Panc1 (cell line): ENCODE data around the gene SGMS2. TPM values are rescaled to one million over a fixed set of nuclear protein-coding genes. Genes with fewer than 3 reads are reported as not detected.

ENCODE experiments used
- ATAC-seq: fragments of 200-7000 bp; cut with Tn5 transposase; 2 replicates; pipeline ENCODE4 v1.9.1; 2020; ENCODE audit warnings: mild to moderate bottlenecking, moderate library complexity
- BruUV-seq: library from RNA; stranded (reverse); fragments of 400-500 nt; replicated peaks from 2 replicates; lab custom pipeline; 2021; lab: Mats Ljungman, UMichigan
- CTCF ChIA-PET: fragments of 300-600 bp; sonication (Branson Sonifier 250); formaldehyde crosslinking; loops from one replicate; lab custom pipeline; 2022; ENCODE audit warnings: antibody characterized with exemption; lab: Charles Lee
- POLR2A ChIA-PET: fragments of 300-600 bp; sonication (Branson Sonifier 250); formaldehyde crosslinking; loops from one replicate; lab custom pipeline; 2022; ENCODE audit warnings: antibody characterized with exemption; lab: Charles Lee
- DNase-seq: peaks from one replicate; pipeline ENCODE4 v3.0.0-alpha.2; 2010; ENCODE audit warnings: low read depth, low spot score
- H3K27ac ChIP-seq: 2 replicates; pipeline ENCODE4 v1.5.1; 2011; ENCODE audit warnings: mild to moderate bottlenecking, low read length, inconsistent platforms
- H3K27me3 ChIP-seq: fragments of 200-500 bp; sonication (Bioruptor generic); 2 replicates; pipeline ENCODE4 v1.6.0; 2014; ENCODE audit warnings: low read length, inconsistent platforms; ENCODE audit not compliant: control insufficient read depth, insufficient read depth
- H3K36me3 ChIP-seq: fragments of 200-500 bp; sonication (Bioruptor generic); 2 replicates; pipeline ENCODE4 v1.5.1; 2014; ENCODE audit warnings: inconsistent platforms, mild to moderate bottlenecking, low read length, moderate library complexity; ENCODE audit not compliant: control insufficient read depth, insufficient read depth
- H3K4me1 ChIP-seq: 2 replicates; pipeline ENCODE4 v1.5.1; 2011; ENCODE audit warnings: inconsistent platforms, mild to moderate bottlenecking, low read length, moderate library complexity; ENCODE audit not compliant: control insufficient read depth, insufficient read depth
- H3K4me3 ChIP-seq, 2 experiments: 2 replicates each; pipeline ENCODE4 v1.5.1; 2011 to 2012; ENCODE audit warnings: low read depth in 2 of 2, low read length in 2 of 2, mild to moderate bottlenecking in 2 of 2, inconsistent platforms in 1 of 2, moderate library complexity in 1 of 2
- H3K9me3 ChIP-seq: fragments of 200-500 bp; sonication (Bioruptor generic); 2 replicates; pipeline ENCODE4 v1.5.1; 2014; ENCODE audit warnings: low read depth, mild to moderate bottlenecking, inconsistent platforms, low read length, moderate library complexity; ENCODE audit not compliant: control insufficient read depth, insufficient read depth
- CTCF ChIP-seq: fragments of 450-650 bp; IDR thresholded peaks from 2 replicates; pipeline ENCODE4 v1.5.1; 2017; ENCODE audit warnings: mild to moderate bottlenecking
- POLR2AphosphoS5 ChIP-seq: IDR thresholded peaks from 2 replicates; pipeline ENCODE4 v1.6.1; 2012; ENCODE audit warnings: mild to moderate bottlenecking, low read depth, low read length, moderate library complexity
- SIN3A ChIP-seq: IDR thresholded peaks from 2 replicates; pipeline ENCODE4 v1.6.1; 2012; ENCODE audit warnings: low read depth, mild to moderate bottlenecking, low read length, moderate library complexity, borderline replicate concordance; ENCODE audit not compliant: insufficient read depth
- TCF7L2 ChIP-seq: IDR thresholded peaks from 2 replicates; pipeline ENCODE4 v1.6.1; 2011; ENCODE audit warnings: mild to moderate bottlenecking, low read depth, low read length, inconsistent platforms
- in situ Hi-C: cut with HindIII; loops from 2 replicates; pipeline ENCODE4 v1.10.0; 2016; ENCODE audit warnings: low sequenced_read_pairs, low pct_unique_long_range_greater_than_20kb
- intact Hi-C: fragments of 100-400 bp; cut with micrococcal nuclease; formaldehyde crosslinking; loops from one replicate; pipeline ENCODE4 v1.10.0; 2022; ENCODE audit not compliant: unreplicated experiment
- total RNA-seq: library from RNA; stranded (reverse); gene quantifications from one replicate; pipeline ENCODE4 v1.2.1, GENCODE V29; 2021; ENCODE audit not compliant: unreplicated experiment
- TF ChIP-seq, protein P1 (sequence below), 2 experiments: IDR thresholded peaks; 2 replicates each; pipeline ENCODE4 v1.6.1; 2011 to 2012; ENCODE audit warnings: low read depth in 2 of 2, control low read depth in 1 of 2, low read length in 1 of 2, mild to moderate bottlenecking in 1 of 2, moderate library complexity in 1 of 2; ENCODE audit not compliant: insufficient read depth in 1 of 2

SGMS2 gene
- total RNA-seq, 1 experiment from 2014 or later, result 15.6 TPM

DNA sequence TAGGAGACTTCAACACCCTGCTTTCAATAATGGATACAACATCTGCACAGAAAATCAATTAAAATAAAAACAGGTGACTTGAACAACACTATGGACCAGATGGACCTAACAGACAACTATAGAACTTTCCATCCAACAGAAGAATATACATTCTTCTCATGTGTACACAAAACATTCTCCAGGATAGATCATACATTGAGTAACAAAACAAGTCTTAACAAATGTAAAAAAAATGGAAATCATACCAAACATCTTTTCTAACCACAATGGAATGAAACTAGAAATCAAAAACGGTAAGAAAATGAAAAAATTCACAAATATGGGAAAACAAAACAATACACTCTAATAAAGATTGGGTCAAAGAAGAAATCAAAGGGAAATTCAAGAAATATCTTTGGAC, 131.3 kb downstream of the SGMS2 start:
- POLR2A ChIA-PET, result no interaction called here
- in situ Hi-C loops, result no loop called here
- TF ChIP-seq SIN3A, result no peak
- TF ChIP-seq, protein P1, sequence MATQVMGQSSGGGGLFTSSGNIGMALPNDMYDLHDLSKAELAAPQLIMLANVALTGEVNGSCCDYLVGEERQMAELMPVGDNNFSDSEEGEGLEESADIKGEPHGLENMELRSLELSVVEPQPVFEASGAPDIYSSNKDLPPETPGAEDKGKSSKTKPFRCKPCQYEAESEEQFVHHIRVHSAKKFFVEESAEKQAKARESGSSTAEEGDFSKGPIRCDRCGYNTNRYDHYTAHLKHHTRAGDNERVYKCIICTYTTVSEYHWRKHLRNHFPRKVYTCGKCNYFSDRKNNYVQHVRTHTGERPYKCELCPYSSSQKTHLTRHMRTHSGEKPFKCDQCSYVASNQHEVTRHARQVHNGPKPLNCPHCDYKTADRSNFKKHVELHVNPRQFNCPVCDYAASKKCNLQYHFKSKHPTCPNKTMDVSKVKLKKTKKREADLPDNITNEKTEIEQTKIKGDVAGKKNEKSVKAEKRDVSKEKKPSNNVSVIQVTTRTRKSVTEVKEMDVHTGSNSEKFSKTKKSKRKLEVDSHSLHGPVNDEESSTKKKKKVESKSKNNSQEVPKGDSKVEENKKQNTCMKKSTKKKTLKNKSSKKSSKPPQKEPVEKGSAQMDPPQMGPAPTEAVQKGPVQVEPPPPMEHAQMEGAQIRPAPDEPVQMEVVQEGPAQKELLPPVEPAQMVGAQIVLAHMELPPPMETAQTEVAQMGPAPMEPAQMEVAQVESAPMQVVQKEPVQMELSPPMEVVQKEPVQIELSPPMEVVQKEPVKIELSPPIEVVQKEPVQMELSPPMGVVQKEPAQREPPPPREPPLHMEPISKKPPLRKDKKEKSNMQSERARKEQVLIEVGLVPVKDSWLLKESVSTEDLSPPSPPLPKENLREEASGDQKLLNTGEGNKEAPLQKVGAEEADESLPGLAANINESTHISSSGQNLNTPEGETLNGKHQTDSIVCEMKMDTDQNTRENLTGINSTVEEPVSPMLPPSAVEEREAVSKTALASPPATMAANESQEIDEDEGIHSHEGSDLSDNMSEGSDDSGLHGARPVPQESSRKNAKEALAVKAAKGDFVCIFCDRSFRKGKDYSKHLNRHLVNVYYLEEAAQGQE (IDR thresholded peaks at IDR 0.05; ENCODE audit: insufficient read depth in 1 of 2, low read depth in 2 of 2, low read length in 1 of 2), result no peak
- no peak for TF ChIP-seq POLR2AphosphoS5
- TF ChIP-seq TCF7L2, result no peak
- TF ChIP-seq CTCF, result no peak

More for the DNA sequence above, 131.3 kb downstream of the SGMS2 start:
- no peaks in the 10 kb centered on the region for H3K36me3 ChIP-seq
- no peaks in the 10 kb centered on the region for H3K27me3 ChIP-seq
- H3K4me1 ChIP-seq, result no peaks in the 10 kb centered on the region
- no peak overlapping the region for H3K27ac ChIP-seq
- BruUV-seq, result no TSS peak
- no peak for ATAC-seq
- no peaks in the 10 kb centered on the region for H3K9me3 ChIP-seq
- intact Hi-C loops, result no loop called here
- H3K4me3 ChIP-seq, result no peak overlapping the region
- CTCF ChIA-PET, result no interaction called here
- no peak for DNase-seq

Other genes with a start within 250 kb of the SGMS2 start
- gene PAPSS1, start 104.7 kb upstream of the SGMS2 start, total RNA-seq, result 28.1 TPM
- gene CYP2U1, start 106.6 kb downstream of the SGMS2 start, total RNA-seq, result 1.2 TPM
- 20.0 TPM for gene HADH, start 165.0 kb downstream of the SGMS2 start, total RNA-seq